SK-N-MC (cell line): Measurements from ENCODE around the gene ZSWIM1.

Experiments
- EZH2 ChIP-seq: fragments of 200-600 bp; sonication (generic); IDR thresholded peaks from one replicate; pipeline ENCODE4 v1.6.1; 2017; ENCODE audit warnings: antibody characterized with exemption
- FOXP2 ChIP-seq: optimal IDR thresholded peaks from 2 replicates; pipeline ENCODE3; 2011; ENCODE audit warnings: mild to moderate bottlenecking, moderate library complexity; ENCODE audit not compliant: insufficient read depth; ENCODE audit errors: extremely low read length, control extremely low read depth
- POLR2AphosphoS5 ChIP-seq: IDR thresholded peaks from 2 replicates; pipeline ENCODE4 v1.6.1; 2012; ENCODE audit warnings: mild to moderate bottlenecking, low read depth, low read length, borderline replicate concordance

DNA sequence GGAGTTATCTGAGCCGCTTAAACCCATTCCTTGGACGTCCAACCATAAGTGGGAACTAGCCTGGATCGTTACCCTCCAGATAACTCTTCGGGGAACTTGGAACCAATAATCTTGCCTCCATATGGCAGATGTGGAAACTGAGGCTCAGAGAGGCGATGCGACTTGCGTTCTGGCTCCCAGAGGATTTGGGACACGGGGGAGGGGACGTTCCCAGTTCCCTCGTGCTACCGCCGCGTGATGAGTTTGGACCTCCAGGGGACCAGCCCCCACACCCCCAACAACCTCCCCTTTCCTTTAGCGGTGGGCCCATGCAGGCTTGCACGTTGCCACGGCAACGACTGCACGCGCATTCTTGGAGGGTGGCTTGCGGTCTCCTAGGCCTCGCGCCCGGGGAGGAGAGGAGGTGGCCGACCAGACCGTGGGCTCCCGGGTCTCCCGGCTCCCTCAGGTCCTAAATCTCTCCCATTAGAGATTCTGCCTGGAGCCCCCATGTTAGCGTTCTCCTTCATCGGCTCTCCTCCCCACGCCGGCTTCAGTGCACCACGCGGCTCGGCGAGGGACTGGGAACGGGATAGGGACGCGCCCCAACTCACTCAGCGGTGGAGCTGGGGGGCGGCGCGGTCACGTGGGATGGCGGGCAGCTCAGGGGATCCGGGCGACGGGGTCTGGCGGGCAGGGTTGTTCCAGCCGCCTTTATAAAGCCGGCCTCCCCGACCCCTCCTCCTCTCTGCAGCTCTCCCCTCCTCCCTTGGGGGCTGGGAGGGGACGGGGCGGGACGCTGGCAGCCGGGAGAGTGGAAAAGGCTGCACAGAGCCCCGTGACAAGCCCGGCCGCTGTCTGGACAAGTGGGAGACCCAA lies 30.7 kb downstream of the ZSWIM1 start, which contains the start of gene PLTP:
- TF ChIP-seq FOXP2 (no peak), POLR2AphosphoS5 (peak; percentile 93), EZH2 (no peak)
